DMS79 treated with DMSO at 0.1 percent for 48 hours (cell line): ENCODE measurements around the gene RNASE4.

Experiments
- DNase-seq: peaks from one replicate; lab custom pipeline; 2025; lab: John Stamatoyannopoulos, UW

Gene RNASE4

DNA sequence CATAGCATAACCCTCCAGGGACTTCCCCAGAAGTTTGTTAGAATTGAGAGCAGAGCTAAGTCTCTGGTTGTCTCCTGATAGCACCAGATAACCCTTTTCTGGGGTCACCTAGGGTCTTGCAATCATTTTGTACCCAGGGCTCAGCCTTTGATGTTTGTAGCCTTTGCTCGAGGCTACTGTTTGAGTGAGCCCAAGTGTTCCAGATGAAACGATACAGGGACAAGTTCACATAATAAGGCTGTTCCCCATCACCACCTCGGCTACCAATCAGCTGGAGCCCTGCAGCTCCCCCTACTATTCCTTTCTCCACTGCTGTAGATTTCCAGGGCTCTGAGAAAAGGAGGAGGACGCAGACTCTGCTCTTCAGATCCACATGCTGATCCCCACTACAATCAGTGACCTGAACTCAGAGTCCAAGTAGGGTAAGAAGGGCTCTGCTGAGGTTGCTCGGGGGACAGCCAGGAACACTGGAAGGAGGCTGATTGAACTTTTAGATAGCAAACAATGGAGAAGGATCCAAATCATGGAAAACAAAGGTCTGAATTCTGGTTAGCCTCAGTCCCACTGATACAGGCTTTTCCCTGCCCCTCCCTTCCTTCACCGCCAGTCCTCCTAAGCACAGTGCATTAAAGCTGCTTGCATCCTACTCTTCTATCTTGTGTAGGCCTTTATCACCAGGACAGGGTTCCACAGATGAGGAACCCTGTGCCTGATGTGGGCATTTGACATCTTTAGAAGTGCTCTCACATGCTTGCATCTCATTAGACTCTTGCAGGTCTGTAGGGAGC is 61.4 kb downstream of the RNASE4 start, which contains the start of gene EDDM3A:
EDDM3A (plus strand) TSS at position 317 of the 788 bp plus-strand sequence. CDS start 1,694 bp downstream, outside the sequence.
- DNase-seq, result no peak

GRCh38 chr14:20746566-20746965 is 62.2 kb downstream of the RNASE4 start:
- DNase-seq, result no peak

DNA sequence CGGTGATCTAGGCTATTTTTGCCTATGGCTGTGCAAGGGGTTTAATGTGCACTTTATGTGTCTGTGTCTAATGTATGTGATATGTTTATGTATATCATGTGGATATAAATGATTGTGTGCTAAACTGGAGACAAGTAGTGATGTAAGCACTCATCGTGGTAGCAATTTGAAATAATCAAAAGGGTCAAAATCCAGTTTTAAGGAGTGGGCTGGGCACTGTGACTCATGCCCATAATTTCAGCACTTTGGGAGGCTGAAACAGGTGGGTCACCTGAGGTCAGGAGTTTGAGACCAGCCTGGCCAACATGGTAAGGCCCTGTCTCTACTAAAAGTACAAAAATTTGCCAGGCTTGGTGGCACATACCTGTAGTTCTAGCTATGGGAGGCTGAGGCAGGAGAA is 64.1 kb downstream of the RNASE4 start:
- no peak for DNase-seq

DNA sequence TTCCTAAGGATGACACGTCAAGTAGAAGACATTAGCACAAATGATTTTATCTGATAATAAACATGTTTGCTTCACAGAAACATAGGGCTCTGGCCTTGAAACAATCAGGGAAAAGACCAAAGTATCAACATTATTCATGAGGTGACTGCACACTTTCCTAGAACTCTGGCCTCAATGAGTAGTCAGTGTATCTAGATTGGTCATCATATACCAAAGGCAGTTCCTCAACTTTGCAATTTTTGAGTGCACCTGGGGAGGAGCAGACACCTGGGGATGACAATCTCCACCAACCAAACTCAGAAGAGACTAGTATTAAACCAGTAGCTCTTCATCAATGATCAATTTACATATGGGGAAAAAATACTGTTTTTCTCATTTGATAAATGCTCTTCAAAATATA is 65.8 kb downstream of the RNASE4 start:
- DNase-seq, result no peak
